Measurements from ENCODE around the gene GSN.

Gene GSN

GRCh38 chr9:121323449-121324151 is 55.6 kb downstream of the GSN start:
- no peak for DNase-seq (ENCODE audit: low read depth)

- no peak for DNase-seq (ENCODE audit: low read depth)
These were observed 56.4 kb downstream of the GSN start for GRCh38 chr9:121324316-121324715.

- no peak for DNase-seq (ENCODE audit: low read depth)
These were observed 56.8 kb downstream of the GSN start for GRCh38 chr9:121324755-121325154.

- no peak for DNase-seq (ENCODE audit: low read depth)
These were observed 57.4 kb downstream of the GSN start for GRCh38 chr9:121325387-121325786.

GRCh38 chr9:121326130-121326838 is 58.3 kb downstream of the GSN start:
- DNase-seq (ENCODE audit: low read depth) = no peak

GRCh38 chr9:121326901-121327613 is 59.1 kb downstream of the GSN start:
- no peak for DNase-seq (ENCODE audit: low read depth)

- DNase-seq (ENCODE audit: low read depth) = no peak
These were observed 60.5 kb downstream of the GSN start for GRCh38 chr9:121328476-121328875.

GRCh38 chr9:121328876-121329681 is 61.1 kb downstream of the GSN start:
- no peak for DNase-seq (ENCODE audit: low read depth)

GRCh38 chr9:121331549-121331948 is 63.6 kb downstream of the GSN start:
- no peak for DNase-seq (ENCODE audit: low read depth)

GRCh38 chr9:121331992-121332685 is 64.2 kb downstream of the GSN start:
- DNase-seq (ENCODE audit: low read depth) = no peak

GRCh38 chr9:121333950-121334773 is 66.2 kb downstream of the GSN start:
- no peak for DNase-seq (ENCODE audit: low read depth)

- no peak for DNase-seq (ENCODE audit: low read depth)
These were observed 68.7 kb downstream of the GSN start for GRCh38 chr9:121336665-121337064.

- no peak for DNase-seq (ENCODE audit: low read depth)
These were observed 71.5 kb downstream of the GSN start for GRCh38 chr9:121339437-121339836.

- DNase-seq (ENCODE audit: low read depth) = no peak
These were observed 72.9 kb downstream of the GSN start for GRCh38 chr9:121340676-121341392.

- DNase-seq (ENCODE audit: low read depth) = no peak
These were observed 76.2 kb downstream of the GSN start for GRCh38 chr9:121344184-121344583.

GRCh38 chr9:121345070-121345469 is 77.1 kb downstream of the GSN start:
- no peak for DNase-seq (ENCODE audit: low read depth)

- DNase-seq (ENCODE audit: low read depth) = no peak
These were observed 80.3 kb downstream of the GSN start for GRCh38 chr9:121348221-121348620.

GRCh38 chr9:121349009-121349408 is 81.0 kb downstream of the GSN start:
- DNase-seq (ENCODE audit: low read depth) = no peak

GRCh38 chr9:121350036-121350435 is 82.1 kb downstream of the GSN start:
- no peak for DNase-seq (ENCODE audit: low read depth)

- DNase-seq (ENCODE audit: low read depth) = no peak
These were observed 83.1 kb downstream of the GSN start for GRCh38 chr9:121350993-121351561.
